Mononuclear cell (primary cell): ENCODE data around the gene MYBPC1. TPM values are rescaled to one million over a fixed set of nuclear protein-coding genes. Genes with fewer than 3 reads are reported as not detected.
"Not testable (repeated sequence)": the region's sequence is repeated elsewhere in the genome, so short reads cannot be mapped to it uniquely, and the experiment has no call there.

Experiments used
- H3K27me3 ChIP-seq: 2 replicates; pipeline ENCODE4 v1.6.0; 2011; ENCODE audit warnings: low read length, control low read depth; ENCODE audit not compliant: insufficient read depth
- H3K4me1 ChIP-seq: 2 replicates; pipeline ENCODE4 v1.5.1; 2011; ENCODE audit warnings: mild to moderate bottlenecking, low read length, control low read depth; ENCODE audit not compliant: insufficient read depth
- H3K4me3 ChIP-seq: 2 replicates; pipeline ENCODE4 v1.5.1; 2011; ENCODE audit warnings: mild to moderate bottlenecking, low read length, moderate library complexity
- H3K9me3 ChIP-seq: 2 replicates; pipeline ENCODE4 v1.5.1; 2011; ENCODE audit warnings: low read depth, mild to moderate bottlenecking, control low read depth, low read length
- total RNA-seq: library from RNA; depleted of rRNA; stranded (reverse); fragments of >200 nt; gene quantifications from one replicate; pipeline ENCODE4 v1.2.3, GENCODE V29; 2012

MYBPC1 gene
- total RNA-seq, 1 donor = not detected

GRCh38 chr12:101707131-101707782, 112.5 kb downstream of the MYBPC1 start:
- H3K4me1 ChIP-seq = peaks cover 24% of the 10 kb centered on the region
- H3K9me3 ChIP-seq = no peaks in the 10 kb centered on the region
- H3K27me3 ChIP-seq = no peaks in the 10 kb centered on the region
- no peak overlapping the region for H3K4me3 ChIP-seq

DNA sequence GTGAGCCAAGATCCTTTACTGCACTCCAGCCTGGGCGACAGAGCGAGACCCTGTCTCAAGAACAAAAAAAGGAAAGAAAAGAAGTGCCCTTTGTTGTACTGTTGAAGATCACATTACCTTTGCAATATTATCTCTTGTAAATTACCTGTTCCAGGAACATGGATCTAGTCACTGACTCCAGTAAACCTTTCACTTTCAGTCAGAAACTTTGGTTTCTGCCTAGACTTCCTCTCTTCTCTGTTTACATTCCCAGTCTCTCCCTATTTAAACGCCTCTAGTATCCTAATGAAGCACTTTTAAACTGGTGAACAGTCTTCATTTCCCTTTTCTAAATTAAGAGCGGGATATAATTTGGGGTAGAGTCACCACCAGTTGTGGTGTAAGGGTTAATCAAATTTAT, 115.5 kb downstream of the MYBPC1 start:
- no peak overlapping the region for H3K4me3 ChIP-seq
- H3K4me1 ChIP-seq = peaks cover 20% of the 10 kb centered on the region
- H3K9me3 ChIP-seq = no peaks in the 10 kb centered on the region
- H3K27me3 ChIP-seq = no peaks in the 10 kb centered on the region

GRCh38 chr12:101713059-101713682, 118.4 kb downstream of the MYBPC1 start:
- H3K27me3 ChIP-seq = no peaks in the 10 kb centered on the region
- no peak overlapping the region for H3K4me3 ChIP-seq
- peaks cover 21% of the 10 kb centered on the region for H3K4me1 ChIP-seq
- H3K9me3 ChIP-seq = no peaks in the 10 kb centered on the region

- H3K9me3 ChIP-seq = no peaks in the 10 kb centered on the region
- no peaks in the 10 kb centered on the region for H3K27me3 ChIP-seq
- no peak overlapping the region for H3K4me3 ChIP-seq
- H3K4me1 ChIP-seq = peaks cover 21% of the 10 kb centered on the region
Measured at GRCh38 chr12:101713930-101714329, 119.2 kb downstream of the MYBPC1 start.

- Histone ChIP-seq H3K9me3 (no peaks in the 10 kb centered on the region), H3K4me1 (peaks cover 12% of the 10 kb centered on the region), H3K4me3 (no peak overlapping the region), H3K27me3 (no peaks in the 10 kb centered on the region)
Measured at GRCh38 chr12:101714877-101715444, 120.2 kb downstream of the MYBPC1 start.

- Histone ChIP-seq H3K4me3 (no peak overlapping the region), H3K27me3 (no peaks in the 10 kb centered on the region), H3K9me3 (no peaks in the 10 kb centered on the region), H3K4me1 (peaks cover 7% of the 10 kb centered on the region)
Measured at GRCh38 chr12:101719566-101719965, 124.8 kb downstream of the MYBPC1 start.

DNA sequence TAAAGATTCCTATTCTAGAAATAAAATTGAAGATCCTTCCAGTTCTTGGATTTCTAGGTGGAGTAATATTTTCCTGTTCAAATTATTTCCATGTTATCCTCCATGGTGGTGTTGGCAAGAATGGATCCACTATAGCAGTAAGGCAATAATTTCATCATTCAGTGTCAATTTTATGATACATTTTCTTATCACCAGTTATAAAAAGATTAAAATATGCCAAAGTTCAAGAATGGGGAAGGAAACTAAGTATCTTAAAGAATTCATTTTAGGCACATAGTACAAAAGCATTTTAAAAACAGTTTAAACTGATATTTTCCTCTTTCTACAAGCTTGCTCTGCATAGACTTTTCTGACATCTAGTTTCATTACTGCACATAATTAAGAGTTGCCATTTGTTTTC, 125.3 kb downstream of the MYBPC1 start:
- no peak overlapping the region for H3K4me3 ChIP-seq
- peaks cover 3% of the 10 kb centered on the region for H3K4me1 ChIP-seq
- H3K27me3 ChIP-seq = no peaks in the 10 kb centered on the region
- H3K9me3 ChIP-seq = no peaks in the 10 kb centered on the region

- Histone ChIP-seq H3K27me3 (no peaks in the 10 kb centered on the region), H3K4me3 (no peak overlapping the region), H3K4me1 (no peaks in the 10 kb centered on the region), H3K9me3 (no peaks in the 10 kb centered on the region)
Measured at GRCh38 chr12:101722392-101722791, 127.6 kb downstream of the MYBPC1 start.

- Histone ChIP-seq H3K4me3 (no peak overlapping the region), H3K27me3 (no peaks in the 10 kb centered on the region), H3K9me3 (no peaks in the 10 kb centered on the region), H3K4me1 (no peaks in the 10 kb centered on the region)
Measured at GRCh38 chr12:101727098-101727497, 132.3 kb downstream of the MYBPC1 start.

DNA sequence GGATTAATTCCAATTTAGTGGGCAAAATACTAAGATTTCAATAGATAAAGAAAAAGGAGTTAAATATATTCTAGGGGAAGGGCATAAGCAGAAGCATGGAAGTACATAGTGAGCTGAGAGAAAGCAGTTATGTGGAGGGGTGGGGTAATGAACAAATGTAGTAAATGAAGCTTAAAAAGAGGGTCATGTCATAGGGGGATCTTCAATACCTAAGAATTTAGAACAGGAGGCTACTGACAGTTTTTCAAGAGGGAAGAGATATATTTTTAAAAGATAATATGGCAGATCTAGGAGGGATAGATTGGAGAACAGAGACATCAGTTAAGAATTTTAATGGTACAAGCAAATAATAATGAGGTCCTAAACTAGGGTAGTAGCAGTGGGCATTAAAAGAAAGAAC, 135.1 kb downstream of the MYBPC1 start:
- Histone ChIP-seq H3K27me3 (no peaks in the 10 kb centered on the region), H3K4me3 (no peak overlapping the region), H3K9me3 (no peaks in the 10 kb centered on the region), H3K4me1 (no peaks in the 10 kb centered on the region)

DNA sequence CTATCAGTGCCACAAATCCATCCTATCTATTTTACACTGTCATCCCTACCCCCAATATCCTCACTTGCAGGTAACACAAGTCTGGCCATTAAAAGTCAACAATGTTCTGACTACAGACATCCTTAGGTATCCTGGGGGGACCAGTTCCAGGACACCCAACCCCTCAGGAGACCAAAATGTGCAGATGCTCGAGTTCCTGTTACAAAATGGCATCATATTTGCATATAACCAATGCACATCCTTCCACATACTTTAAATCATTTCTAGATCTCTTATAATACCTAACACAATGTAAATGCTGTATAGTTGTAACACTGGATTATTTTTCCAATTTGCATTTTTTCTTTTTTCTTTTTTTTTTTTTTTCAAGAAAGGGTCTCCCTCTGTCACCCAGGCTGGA, 137.5 kb downstream of the MYBPC1 start:
- H3K9me3 ChIP-seq = no peaks in the 10 kb centered on the region
- no peaks in the 10 kb centered on the region for H3K27me3 ChIP-seq
- no peaks in the 10 kb centered on the region for H3K4me1 ChIP-seq
- H3K4me3 ChIP-seq = no peak overlapping the region

- no peaks in the 10 kb centered on the region for H3K27me3 ChIP-seq
- no peaks in the 10 kb centered on the region for H3K9me3 ChIP-seq
- H3K4me1 ChIP-seq = no peaks in the 10 kb centered on the region
- H3K4me3 ChIP-seq = no peak overlapping the region
Measured at GRCh38 chr12:101733166-101733565, 138.4 kb downstream of the MYBPC1 start.

GRCh38 chr12:101734482-101734881, 139.7 kb downstream of the MYBPC1 start:
- H3K4me1 ChIP-seq, H3K4me3 ChIP-seq, H3K27me3 ChIP-seq, H3K9me3 ChIP-seq: not testable (repeated sequence)
